K562 (cell line): ENCODE measurements around the gene CHST15. TPM values are rescaled to one million over a fixed set of nuclear protein-coding genes. Genes with fewer than 3 reads are reported as not detected.

ENCODE experiments used
- ATAC-seq: fragments of 200-7000 bp; cut with Tn5 transposase; 3 replicates; pipeline ENCODE4 v1.9.1; 2020; ENCODE audit warnings: moderate library complexity
- BruUV-seq: library from RNA; stranded (reverse); fragments of 400-500 nt; replicated peaks from 2 replicates; lab custom pipeline; 2021; lab: Mats Ljungman, UMichigan
- CTCF ChIA-PET: fragments of 300-600 bp; formaldehyde crosslinking; extraction: SDS; loops from one replicate; lab custom pipeline; 2021; ENCODE audit warnings: low intra/inter-chr PET ratio; lab: Yijun Ruan, JAX
- POLR2A ChIA-PET: fragments of 300-600, 350-650 bp; sonication (Branson Sonifier 250); formaldehyde crosslinking; extraction: SDS; loops from one replicate; lab custom pipeline; 2021; ENCODE audit warnings: antibody characterized with exemption, inconsistent platforms; lab: Yijun Ruan, JAX
- DNase-seq, 4 experiments: peaks; one replicate each; pipeline versions ENCODE4 v3.0.0 to v3.0.0-alpha.2; 2011 to 2018; ENCODE audit warnings: low spot score in 3 of 4, mixed read lengths in 3 of 4; ENCODE audit errors: extremely low read depth in 1 of 4
- FAIRE-seq: peaks from 2 replicates; lab custom pipeline; 2011; peaks lifted over from hg19 to GRCh38; lab: Jason Lieb, UNC
- H2AFZ ChIP-seq: 2 replicates; pipeline ENCODE4 v1.6.0; 2011; ENCODE audit warnings: low read depth, low read length, control low read depth, inconsistent platforms
- H3K27ac ChIP-seq: fragments of 200-600 bp; 3 replicates; pipeline ENCODE4 v1.8.0; 2011; ENCODE audit warnings: low read depth, mild to moderate bottlenecking, control low read depth, inconsistent platforms, low read length, moderate library complexity, mixed read lengths; ENCODE audit errors: extremely low read depth
- H3K27me3 ChIP-seq, 2 experiments: fragments of 300-600 bp in 1 of 2; 2 replicates in 1 of 2; 3 replicates in 1 of 2; pipeline versions ENCODE4 v1.6.0 to v1.8.0; 2011; ENCODE audit warnings: inconsistent platforms in 2 of 2, low read length in 2 of 2, mild to moderate bottlenecking in 1 of 2, mixed read lengths in 1 of 2, moderate library complexity in 1 of 2; ENCODE audit not compliant: control insufficient read depth in 2 of 2, insufficient read depth in 2 of 2
- H3K36me3 ChIP-seq: fragments of 300-600 bp; 3 replicates; pipeline ENCODE4 v1.8.0; 2011; ENCODE audit warnings: mild to moderate bottlenecking, low read length, inconsistent platforms; ENCODE audit not compliant: control insufficient read depth, insufficient read depth
- H3K4me1 ChIP-seq, 2 experiments: fragments of 200-600 bp in 1 of 2; replicated peaks in 1 of 2; 2 replicates in 1 of 2; 3 replicates in 1 of 2; pipeline versions ENCODE4 v1.5.1 to v1.8.0; 2011; ENCODE audit warnings: inconsistent platforms in 2 of 2, low read length in 2 of 2, mild to moderate bottlenecking in 1 of 2, mixed read lengths in 1 of 2, moderate library complexity in 1 of 2; ENCODE audit not compliant: control insufficient read depth in 2 of 2, insufficient read depth in 2 of 2
- H3K4me2 ChIP-seq: 2 replicates; pipeline ENCODE4 v1.6.1; 2011; ENCODE audit warnings: low read length, control low read depth, inconsistent platforms, mixed read lengths; ENCODE audit not compliant: insufficient read depth
- H3K4me3 ChIP-seq: fragments of 200-600 bp; sonication (generic), shearing (Covaris generic); 2 replicates; pipeline ENCODE4 v1.5.1; 2016; ENCODE audit warnings: control low read depth, inconsistent platforms
- H3K79me2 ChIP-seq: fragments of 200-600 bp; 3 replicates; pipeline ENCODE4 v1.8.0; 2011; ENCODE audit warnings: low read length, inconsistent platforms; ENCODE audit not compliant: control insufficient read depth, insufficient read depth
- H3K9ac ChIP-seq, 2 experiments: 2 replicates each; pipeline versions ENCODE4 v1.6.0 to v1.6.1; 2011; ENCODE audit warnings: low read depth in 2 of 2, low read length in 2 of 2, control low read depth in 1 of 2, inconsistent platforms in 1 of 2, mild to moderate bottlenecking in 1 of 2, mixed read lengths in 1 of 2; ENCODE audit not compliant: insufficient read depth in 1 of 2
- H3K9me1 ChIP-seq: one replicate; pipeline ENCODE4 v1.6.0; 2011; ENCODE audit warnings: inconsistent platforms, mild to moderate bottlenecking, low read length, moderate library complexity; ENCODE audit not compliant: control insufficient read depth, insufficient read depth
- H3K9me3 ChIP-seq: replicated peaks from 2 replicates; pipeline ENCODE4 v1.5.1; 2011; ENCODE audit warnings: low read depth, low read length, inconsistent platforms; ENCODE audit not compliant: control insufficient read depth, insufficient read depth
- H4K20me1 ChIP-seq: replicated peaks from 2 replicates; pipeline ENCODE4 v1.6.1; 2011; ENCODE audit warnings: low read length, inconsistent platforms, mixed read lengths; ENCODE audit not compliant: control insufficient read depth, insufficient read depth
- BRD4 ChIP-seq: fragments of 200-600 bp; sonication (generic); IDR thresholded peaks from 2 replicates; pipeline ENCODE4 v1.6.1; 2017; ENCODE audit warnings: inconsistent platforms
- CHD1 ChIP-seq: fragments of 200-600 bp; sonication (generic); IDR thresholded peaks from one replicate; pipeline ENCODE4 v1.6.1; 2012; ENCODE audit warnings: mild to moderate bottlenecking, moderate library complexity, low read length, inconsistent platforms
- E2F1 ChIP-seq: sonication (generic); formaldehyde crosslinking; IDR thresholded peaks from 2 replicates; pipeline ENCODE4 v1.8.1; 2023; ENCODE audit warnings: mild to moderate bottlenecking, missing genetic modification reagents, moderate library complexity
- GABPA ChIP-seq: fragments of 200-800 bp; sonication (Bioruptor generic); conservative IDR thresholded peaks from 2 replicates; pipeline ENCODE4 v1.6.1; 2016; ENCODE audit warnings: low read depth, missing genetic modification characterization, missing compliant biosample characterization
- ILK ChIP-seq: fragments of 450-650 bp; IDR thresholded peaks from 2 replicates; pipeline ENCODE4 v1.6.1; 2016; ENCODE audit warnings: missing genetic modification characterization, low read depth, mild to moderate bottlenecking, missing compliant biosample characterization, moderate library complexity, borderline replicate concordance
- PCBP1 ChIP-seq: fragments of 200-400 bp; formaldehyde crosslinking; IDR thresholded peaks from 2 replicates; pipeline ENCODE4 v1.6.1; 2018; ENCODE audit warnings: mild to moderate bottlenecking, low read depth, low read length; ENCODE audit not compliant: poor library complexity, severe bottlenecking
- SLC30A9 ChIP-seq: fragments of 250-450 bp; sonication (Bioruptor Pico); IDR thresholded peaks from 2 replicates; pipeline ENCODE4 v1.8.0; 2022; ENCODE audit warnings: mild to moderate bottlenecking, moderate library complexity
- STAT6 ChIP-seq: sonication (generic); formaldehyde crosslinking; IDR thresholded peaks from 2 replicates; pipeline ENCODE4 v1.8.1; 2023; ENCODE audit warnings: mild to moderate bottlenecking, missing genetic modification reagents
- TAF7 ChIP-seq: fragments of 450-650 bp; IDR thresholded peaks from 2 replicates; pipeline ENCODE4 v1.6.1; 2016; ENCODE audit warnings: missing genetic modification characterization, missing compliant biosample characterization
- ZNF318 ChIP-seq, 2 experiments: fragments of 450-650 bp; IDR thresholded peaks; 2 replicates each; pipeline ENCODE4 v1.6.1; 2016; ENCODE audit warnings: mild to moderate bottlenecking in 2 of 2, borderline replicate concordance in 1 of 2, low read depth in 1 of 2, moderate library complexity in 1 of 2
- ZNF785 ChIP-seq: fragments of 250-450 bp; sonication (Bioruptor Pico); IDR thresholded peaks from 2 replicates; pipeline ENCODE4 v1.4.0; 2020; ENCODE audit warnings: mild to moderate bottlenecking
- WGBS: fragments of 100-300 bp; shearing (Covaris generic); methylation state at CpG from one replicate; pipeline ENCODE4 v1.1.6; 2016; ENCODE audit warnings: low coverage, mixed read lengths; ENCODE audit not compliant: insufficient coverage; ENCODE audit errors: missing lambda C conversion rate; 5-methylcytosine and 5-hydroxymethylcytosine counted together
- in situ Hi-C: fragments of 300-500 bp; cut with MboI; formaldehyde crosslinking; loops from 4 replicates; pipeline ENCODE4 v1.15.0; 2018; ENCODE audit warnings: inconsistent platforms, mixed read lengths
- intact Hi-C: fragments of 100-400 bp; cut with micrococcal nuclease; formaldehyde crosslinking; loops from 2 replicates; pipeline ENCODE4 v1.14.2; 2022
- polyA plus RNA-seq, 8 experiments: library from polyadenylated mRNA; depleted of rRNA in 4 of 8; stranded (reverse) in 5 of 8; unstranded in 3 of 8; fragments of >200 nt; fragmentation: Nextera tagmentation in 2 of 8; fragmentation: Illumina TruSeq in 1 of 8; extraction: Ambion mirVana in 2 of 8; extraction: Trizol in 1 of 8; gene quantifications; 2 replicates each; pipeline versions ENCODE4 v1.2.1 to v1.2.3, GENCODE V29; 2011 to 2014; ENCODE audit warnings: inconsistent platforms in 1 of 8, missing spikeins in 1 of 8
- total RNA-seq, 7 experiments: library from RNA; depleted of rRNA in 6 of 7; stranded (reverse); fragments of >200 nt in 6 of 7; fragmentation: Illumina TruSeq in 2 of 7; extraction: Trizol in 2 of 7; gene quantifications; 2 replicates each; pipeline versions ENCODE4 v1.2.1 to v1.2.3, GENCODE V29; 2011 to 2021; ENCODE audit warnings: low replicate concordance in 1 of 7

Gene CHST15
- total and polyA plus RNA-seq, 9 of the 15 experiments (the other 6 are each of a cell fraction or from before 2014, with no cell fraction given) = 0.04 to 0.16 (median 0.08) TPM

- H3K79me2 ChIP-seq = no peaks in the 10 kb centered on the region
- H3K9me1 ChIP-seq = no peaks in the 10 kb centered on the region
- peaks cover 12 to 56% of the 10 kb centered on the region in 2 experiments; a peak in 4 of 5 replicates for H3K27me3 ChIP-seq
- FAIRE-seq (no peak), DNase-seq (no peak), ATAC-seq (no peak)
- H2AFZ ChIP-seq = no peak overlapping the region
- no peaks in the 10 kb centered on the region for H3K9me3 ChIP-seq
- TF ChIP-seq SLC30A9 (CRISPR knock-in tag) = no peak
- no peak for TF ChIP-seq CHD1
- no peak for TF ChIP-seq GABPA (tag)
- no peak for TF ChIP-seq STAT6 (CRISPR knock-in tag)
- TF ChIP-seq TAF7 = no peak
- no peak for TF ChIP-seq ZNF318 (IDR thresholded peaks at IDR 0.05; ENCODE audit: borderline replicate concordance in 1 of 2, low read depth in 1 of 2)
- no peak for TF ChIP-seq E2F1 (CRISPR knock-in tag)
- no peak for TF ChIP-seq ILK (tag)
- no peak for TF ChIP-seq PCBP1
- no peak for TF ChIP-seq BRD4
- no peak for TF ChIP-seq ZNF785
- H3K36me3 ChIP-seq = no peaks in the 10 kb centered on the region
- H3K4me2 ChIP-seq = no peak overlapping the region
- no peaks in the 10 kb centered on the region for H4K20me1 ChIP-seq
- no peaks in the 10 kb centered on the region for H3K4me1 ChIP-seq
- intact Hi-C loops = no loop called here
- ChIA-PET POLR2A (no interaction called here), CTCF (no interaction called here)
- in situ Hi-C loops = no loop called here
- 3% methylated on average over 7 of the region's 12 CpGs for WGBS
- BruUV-seq = no TSS peak
- no peak overlapping the region for H3K4me3 ChIP-seq
- no peak overlapping the region for H3K27ac ChIP-seq
- H3K9ac ChIP-seq = no peak overlapping the region
Observed at GRCh38 chr10:124029559-124029958, 63.8 kb downstream of the CHST15 start.
